Adrenal gland (tissue), 12 donors: ENCODE data around the gene KRTAP12-3. TPM values are rescaled to one million over a fixed set of nuclear protein-coding genes. Genes with fewer than 3 reads are reported as not detected.

Source experiments
- DNase-seq, 7 donors: peaks; one replicate each; pipeline ENCODE4 v3.0.0-alpha.2; 2019 to 2020
- H3K27ac ChIP-seq, 5 donors: fragments of 200-600 bp; sonication (generic) in 4 of 5; 1 replicate in 3 of 5; 2 replicates in 2 of 5; pipeline versions ENCODE4 v1.5.1 to v1.8.0; 2016 to 2020; ENCODE audit warnings: mild to moderate bottlenecking in 1 of 5
- H3K27me3 ChIP-seq: fragments of 200-600 bp; 2 replicates; pipeline ENCODE4 v1.8.0; 2021
- H3K36me3 ChIP-seq, 2 donors: fragments of 200-600 bp; replicated peaks in 1 of 2; 1 replicate in 1 of 2; 2 replicates in 1 of 2; pipeline versions ENCODE4 v1.5.1 to v1.8.0; 2018 to 2022
- H3K4me1 ChIP-seq, 2 donors: fragments of 200-600 bp; replicated peaks in 1 of 2; 1 replicate in 1 of 2; 2 replicates in 1 of 2; pipeline versions ENCODE4 v1.5.1 to v1.8.0; 2018 to 2021
- H3K4me3 ChIP-seq, 4 donors: fragments of 200-600 bp; sonication (generic) in 3 of 4; one replicate each; pipeline ENCODE4 v1.5.1; 2016 to 2018
- H3K9me3 ChIP-seq, 3 donors: fragments of 200-600 bp; sonication (generic) in 1 of 3; replicated peaks in 1 of 3; 1 replicate in 2 of 3; 2 replicates in 1 of 3; pipeline versions ENCODE4 v1.5.1 to v1.8.0; 2016 to 2021
- CTCF ChIP-seq, 6 experiments: fragments of 450-650 bp in 4 of 6; fragments of 200-600 bp in 2 of 6; sonication (generic) in 1 of 6; IDR thresholded peaks; 1 replicate in 5 of 6; 2 replicates in 1 of 6; pipeline versions ENCODE4 v1.5.1 to v1.8.0; 2016 to 2021; ENCODE audit warnings: antibody characterized with exemption in 6 of 6, mild to moderate bottlenecking in 2 of 6, moderate library complexity in 1 of 6
- POLR2A ChIP-seq, 2 donors: fragments of 450-650 bp; IDR thresholded peaks; one replicate each; pipeline ENCODE4 v1.6.1; 2017; ENCODE audit warnings: antibody characterized with exemption in 2 of 2, mild to moderate bottlenecking in 2 of 2, moderate library complexity in 1 of 2
- WGBS, 4 donors: extraction: QIAGEN DNeasy Blood & Tissue Kit in 2 of 4; methylation state at CpG; one replicate each; pipeline versions ENCODE4 v1.1.5 to v1.1.7; 2013 to 2017; 5-methylcytosine and 5-hydroxymethylcytosine counted together
- intact Hi-C, 2 donors: fragments of 100-400 bp; cut with DNase I; formaldehyde crosslinking; loops; one replicate each; pipeline versions ENCODE4 v1.14.1 to v1.15.0; 2022 to 2023
- polyA plus RNA-seq, 3 donors: library from polyadenylated mRNA; stranded (reverse); fragments of 200-250 nt in 2 of 3; fragments of 350-450 nt in 1 of 3; fragmentation: Illumina TruSeq in 1 of 3; extraction: RNeasy Lipid Tissue Mini Kit (QIAGEN cat#74804) in 1 of 3; gene quantifications; one replicate each; pipeline ENCODE4 v1.2.3, GENCODE V29; 2013 to 2014
- total RNA-seq, 9 donors: library from RNA; depleted of rRNA in 4 of 9; stranded (reverse); fragments of >200 nt in 4 of 9; fragments of 120-200 nt in 1 of 9; fragmentation: NEBNext Ultra II Directional in 1 of 9; extraction: Animal tissue kit (Norgen Biotek cat#: 25700) in 1 of 9; gene quantifications; one replicate each; pipeline versions ENCODE4 v1.1.0 to v1.2.4, GENCODE V29; 2013 to 2023
- donor health status: healthy with polysubstance abuse.
- donor health status: Bipolar disorder and iron deficiency.
- donor health status: DM: yes; HTN: yes; CAD: no.
- donor health status: DM: no; HTN: no; CAD: no.
- donor health status: DM: no; HTN: no; CAD: no.
- donor health status: DM: yes; HTN: yes; CAD: no.

The KRTAP12-3 gene
- total and polyA plus RNA-seq, 12 donors, result not detected

GRCh38 chr21:44612029-44612486, 45.7 kb upstream of the KRTAP12-3 start, which contains the start of gene KRTAP10-8:
TSS of gene KRTAP10-8 (plus strand) at chr21:44612079. CDS start at chr21:44612101, 22 bp downstream.
- Histone ChIP-seq H3K4me3 (no peak within 1 kb of the TSS), H3K4me1 (no peaks in the 10 kb centered on the region), H3K27me3 (no peaks in the 10 kb centered on the region), H3K9me3 (no peaks in the 10 kb centered on the region), H3K36me3 (no peaks in the 10 kb centered on the region), H3K27ac (no peak within 1 kb of the TSS)
- intact Hi-C loops, result no loop called here
- no peak for TF ChIP-seq CTCF (IDR thresholded peaks at IDR 0.05)
- no peak for TF ChIP-seq POLR2A (IDR thresholded peaks at IDR 0.05)
- 68 to 91% (median 85%) methylated on average over 3 to 8 of the region's 8 CpGs for WGBS, 4 donors
- DNase-seq, result no peak

- 71 to 82% (median 79%) methylated on average over 12 to 13 of the region's 13 CpGs for WGBS, 4 donors
- Histone ChIP-seq H3K27ac (no peak overlapping the region), H3K27me3 (no peaks in the 10 kb centered on the region), H3K4me1 (no peaks in the 10 kb centered on the region), H3K36me3 (no peaks in the 10 kb centered on the region), H3K4me3 (no peak overlapping the region), H3K9me3 (no peaks in the 10 kb centered on the region)
- intact Hi-C loops, result no loop called here
- no peak for TF ChIP-seq POLR2A (IDR thresholded peaks at IDR 0.05)
- no peak for DNase-seq
Observed at GRCh38 chr21:44612669-44613229, 45.0 kb upstream of the KRTAP12-3 start.

- no peaks in the 10 kb centered on the region for H3K27me3 ChIP-seq
- 75 to 84% (median 80%) methylated on average over 10 to 26 of the region's 26 CpGs for WGBS, 4 donors
- H3K4me1 ChIP-seq, result no peaks in the 10 kb centered on the region
- H3K9me3 ChIP-seq, result no peaks in the 10 kb centered on the region
- no peak for TF ChIP-seq POLR2A (IDR thresholded peaks at IDR 0.05)
- TF ChIP-seq CTCF (IDR thresholded peaks at IDR 0.05), result no peak
- intact Hi-C loops, result no loop called here
- H3K27ac ChIP-seq, result no peak overlapping the region
- H3K36me3 ChIP-seq, result no peaks in the 10 kb centered on the region
- no peak for DNase-seq
- no peak overlapping the region for H3K4me3 ChIP-seq
Observed at GRCh38 chr21:44613386-44614155, 44.2 kb upstream of the KRTAP12-3 start.

- intact Hi-C loops, result no loop called here
- Histone ChIP-seq H3K27ac (no peak overlapping the region), H3K4me1 (no peaks in the 10 kb centered on the region), H3K4me3 (no peak overlapping the region), H3K9me3 (no peaks in the 10 kb centered on the region), H3K27me3 (no peaks in the 10 kb centered on the region), H3K36me3 (no peaks in the 10 kb centered on the region)
- 74 to 88% (median 77%) methylated on average over 10 to 20 of the region's 20 CpGs for WGBS, 4 donors
- TF ChIP-seq CTCF (IDR thresholded peaks at IDR 0.05), result no peak
- no peak for TF ChIP-seq POLR2A (IDR thresholded peaks at IDR 0.05)
- no peak for DNase-seq
Observed at GRCh38 chr21:44614161-44614631, 43.5 kb upstream of the KRTAP12-3 start.
